SK-N-SH (cell line): ENCODE data around the gene ARHGAP10. TPM values are rescaled to one million over a fixed set of nuclear protein-coding genes. Genes with fewer than 3 reads are reported as not detected.

ENCODE experiments used
- CTCF ChIA-PET: fragments of 300-600, 350-600 bp; formaldehyde crosslinking; extraction: SDS; loops from one replicate; lab custom pipeline; 2021; lab: Yijun Ruan, JAX
- POLR2A ChIA-PET: fragments of 350-600 bp; sonication (Branson Sonifier 250); formaldehyde crosslinking; extraction: SDS; loops from one replicate; lab custom pipeline; 2020; ENCODE audit warnings: antibody characterized with exemption, inconsistent platforms; lab: Yijun Ruan, JAX
- DNase-seq: peaks from one replicate; pipeline ENCODE4 v3.0.0; 2012
- H2AFZ ChIP-seq: fragments of 200-600 bp; sonication (generic); 2 replicates; pipeline ENCODE4 v1.8.1; 2016; ENCODE audit warnings: antibody characterized with exemption, mild to moderate bottlenecking, low read depth
- H3F3A ChIP-seq: fragments of 200-600 bp; sonication (generic); replicated peaks from 2 replicates; pipeline ENCODE3; 2016; ENCODE audit warnings: antibody characterized with exemption, mild to moderate bottlenecking; ENCODE audit not compliant: insufficient read depth
- H3K27ac ChIP-seq, 2 experiments: fragments of 200-500 bp in 1 of 2; fragments of 200-600 bp in 1 of 2; sonication (Bioruptor generic) in 1 of 2; sonication (generic), shearing (Covaris generic) in 1 of 2; 2 replicates each; pipeline versions ENCODE4 v1.5.1 to v1.6.1; 2014 to 2016; ENCODE audit warnings: low read depth in 2 of 2, inconsistent platforms in 1 of 2, low read length in 1 of 2, mild to moderate bottlenecking in 1 of 2, mixed read lengths in 1 of 2
- H3K27me3 ChIP-seq: fragments of 200-600 bp; sonication (generic), shearing (Covaris generic); 2 replicates; pipeline ENCODE4 v1.6.1; 2016; ENCODE audit warnings: mixed run types; ENCODE audit not compliant: insufficient read depth
- H3K36me3 ChIP-seq, 2 experiments: fragments of 200-500 bp in 1 of 2; fragments of 200-600 bp in 1 of 2; sonication (Bioruptor generic) in 1 of 2; sonication (generic) in 1 of 2; replicated peaks in 1 of 2; 2 replicates each; pipeline versions ENCODE3 to v1.5.1; 2014 to 2016; ENCODE audit warnings: low read length in 1 of 2, mild to moderate bottlenecking in 1 of 2; ENCODE audit not compliant: insufficient read depth in 2 of 2, control insufficient read depth in 1 of 2
- H3K4me1 ChIP-seq, 2 experiments: fragments of 200-500 bp in 1 of 2; fragments of 200-600 bp in 1 of 2; sonication (Bioruptor generic) in 1 of 2; sonication (generic), shearing (Covaris generic) in 1 of 2; 2 replicates each; pipeline versions ENCODE4 v1.5.1 to v1.6.1; 2014 to 2016; ENCODE audit warnings: low read depth in 1 of 2, low read length in 1 of 2, mixed run types in 1 of 2; ENCODE audit not compliant: insufficient read depth in 2 of 2, control insufficient read depth in 1 of 2
- H3K4me2 ChIP-seq: fragments of 200-600 bp; sonication (generic), shearing (Covaris generic); 2 replicates; pipeline ENCODE4 v1.6.1; 2017; ENCODE audit warnings: mixed run types
- H3K4me3 ChIP-seq, 2 experiments: fragments of 200-500 bp in 1 of 2; fragments of 200-600 bp in 1 of 2; sonication (Bioruptor generic) in 1 of 2; sonication (generic), shearing (Covaris generic) in 1 of 2; 2 replicates each; pipeline versions ENCODE4 v1.5.1 to v1.8.1; 2014 to 2016; ENCODE audit warnings: low read depth in 2 of 2, inconsistent platforms in 1 of 2, low read length in 1 of 2, mild to moderate bottlenecking in 1 of 2, mixed read lengths in 1 of 2, moderate library complexity in 1 of 2
- H3K79me2 ChIP-seq: fragments of 200-600 bp; sonication (generic); 2 replicates; pipeline ENCODE4 v1.8.1; 2017; ENCODE audit warnings: mild to moderate bottlenecking; ENCODE audit not compliant: insufficient read depth
- H3K9ac ChIP-seq: fragments of 200-600 bp; sonication (generic); 2 replicates; pipeline ENCODE4 v1.6.1; 2017; ENCODE audit warnings: mixed run types
- H3K9me2 ChIP-seq: fragments of 200-600 bp; sonication (generic); 2 replicates; pipeline ENCODE4 v1.6.1; 2017; ENCODE audit warnings: mixed run types
- H3K9me3 ChIP-seq: fragments of 200-600 bp; sonication (generic); 2 replicates; pipeline ENCODE4 v1.6.1; 2017; ENCODE audit warnings: mixed run types, mild to moderate bottlenecking, moderate library complexity
- H4K20me1 ChIP-seq: fragments of 200-600 bp; sonication (generic); 2 replicates; pipeline ENCODE4 v1.6.1; 2017; ENCODE audit warnings: mild to moderate bottlenecking, mixed run types; ENCODE audit not compliant: insufficient read depth
- CHD2 ChIP-seq: fragments of 150-350 bp; IDR thresholded peaks from 2 replicates; pipeline ENCODE4 v1.6.1; 2018; ENCODE audit warnings: low read length; ENCODE audit not compliant: partially characterized antibody
- FOXJ3 ChIP-seq: sonication (generic); formaldehyde crosslinking; IDR thresholded peaks from 2 replicates; pipeline ENCODE4 v1.5.1; 2020; ENCODE audit warnings: mild to moderate bottlenecking, missing genetic modification reagents
- FOXM1 ChIP-seq: IDR thresholded peaks from 2 replicates; pipeline ENCODE4 v1.4.0; 2012; ENCODE audit warnings: low read depth, mild to moderate bottlenecking
- GABPA ChIP-seq: IDR thresholded peaks from 2 replicates; pipeline ENCODE4 v1.4.0; 2012; ENCODE audit warnings: low read depth, mild to moderate bottlenecking
- GATA2 ChIP-seq: sonication (generic); formaldehyde crosslinking; IDR thresholded peaks from 2 replicates; pipeline ENCODE4 v1.5.0; 2020; ENCODE audit warnings: mild to moderate bottlenecking, missing genetic modification reagents
- JUND ChIP-seq: IDR thresholded peaks from 2 replicates; pipeline ENCODE4 v1.4.0; 2012
- RAD21 ChIP-seq: IDR thresholded peaks from 2 replicates; pipeline ENCODE4 v1.6.1; 2012; ENCODE audit warnings: mild to moderate bottlenecking, low read length
- RCOR1 ChIP-seq: fragments of 150-350 bp; IDR thresholded peaks from 2 replicates; pipeline ENCODE4 v1.6.1; 2017; ENCODE audit warnings: antibody characterized with exemption, low read length
- SIN3A ChIP-seq: IDR thresholded peaks from 2 replicates; pipeline ENCODE4 v1.6.1; 2012; ENCODE audit warnings: low read depth, mild to moderate bottlenecking, low read length, moderate library complexity, borderline replicate concordance
- TCF12 ChIP-seq: IDR thresholded peaks from 2 replicates; pipeline ENCODE4 v1.4.0; 2012
- TEAD4 ChIP-seq: IDR thresholded peaks from 2 replicates; pipeline ENCODE4 v1.4.0; 2012; ENCODE audit warnings: mild to moderate bottlenecking, borderline replicate concordance; ENCODE audit not compliant: insufficient read depth
- WGBS: methylation state at CpG from one replicate; pipeline ENCODE4 v1.1.6; 2017; ENCODE audit warnings: low lambda C conversion rate; 5-methylcytosine and 5-hydroxymethylcytosine counted together
- polyA plus RNA-seq, 3 experiments: library from polyadenylated mRNA; depleted of rRNA; stranded (reverse); fragments of >200 nt; gene quantifications; 2 replicates each; pipeline ENCODE4 v1.2.3, GENCODE V29; 2012
- TF ChIP-seq, protein P1 (sequence below): IDR thresholded peaks from 2 replicates; pipeline ENCODE4 v1.4.0; 2012; ENCODE audit warnings: low read depth
- TF ChIP-seq, protein P2 (sequence below): IDR thresholded peaks from 2 replicates; pipeline ENCODE4 v1.6.1; 2012; ENCODE audit warnings: mild to moderate bottlenecking, low read depth, low read length, moderate library complexity
- TF ChIP-seq, protein P3 (sequence below): IDR thresholded peaks from 2 replicates; pipeline ENCODE4; 2012
- TF ChIP-seq, protein P4 (sequence below): fragments of 150-350 bp; IDR thresholded peaks from 2 replicates; pipeline ENCODE4 v1.6.1; 2017; ENCODE audit warnings: antibody characterized with exemption, low read length, low read depth, borderline replicate concordance
- TF ChIP-seq, protein P5 (sequence below): IDR thresholded peaks from 2 replicates; pipeline ENCODE4 v1.4.0; 2012; ENCODE audit warnings: low read depth, borderline replicate concordance

The ARHGAP10 gene
- polyA plus RNA-seq, 1 of the 3 experiments (the other 2 are of a cell fraction) = 15.1 TPM

DNA sequence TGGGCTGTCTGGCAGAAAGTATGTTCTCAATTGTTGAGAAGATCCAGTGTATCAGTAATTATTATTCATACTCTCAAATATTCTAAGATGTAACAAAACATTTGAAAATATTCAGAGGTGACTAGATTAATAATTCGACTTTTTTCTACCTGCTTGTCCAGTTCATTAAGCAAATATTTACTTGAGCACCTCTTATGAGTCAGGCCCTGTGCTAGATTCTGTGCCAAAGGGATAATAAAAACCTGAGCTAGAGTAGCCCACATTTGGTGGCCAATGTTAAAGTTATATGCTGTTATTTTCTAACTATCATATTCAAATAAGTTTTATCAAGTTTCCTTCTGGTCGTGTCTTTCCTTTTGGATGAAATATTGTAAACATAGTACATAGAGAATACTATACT is 58.5 kb downstream of the ARHGAP10 start:
- CTCF ChIA-PET = interaction anchor here (4.2 kb wide), 1 partner anchor 75 kb away, joined by 32 read pairs; no protein-coding TSS in a partner anchor
- no peak overlapping the region for H3K4me3 ChIP-seq
- peaks cover 91% of the 10 kb centered on the region for H3K79me2 ChIP-seq
- H3K4me2 ChIP-seq = no peak overlapping the region
- no peaks in the 10 kb centered on the region for H3K36me3 ChIP-seq
- 87% methylated on average over 2 of the region's 2 CpGs for WGBS
- DNase-seq = no peak
- no peak overlapping the region for H2AFZ ChIP-seq
- POLR2A ChIA-PET = no interaction called here
- no peaks in the 10 kb centered on the region for H3F3A ChIP-seq
- peaks cover 5% of the 10 kb centered on the region; the same call in 1 of the 2 replicates for H4K20me1 ChIP-seq
- TF ChIP-seq FOXM1 (no peak), TEAD4 (no peak), JUND (no peak)
- TF ChIP-seq, protein P1, sequence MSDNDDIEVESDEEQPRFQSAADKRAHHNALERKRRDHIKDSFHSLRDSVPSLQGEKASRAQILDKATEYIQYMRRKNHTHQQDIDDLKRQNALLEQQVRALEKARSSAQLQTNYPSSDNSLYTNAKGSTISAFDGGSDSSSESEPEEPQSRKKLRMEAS = no peak
- TF ChIP-seq, protein P2, sequence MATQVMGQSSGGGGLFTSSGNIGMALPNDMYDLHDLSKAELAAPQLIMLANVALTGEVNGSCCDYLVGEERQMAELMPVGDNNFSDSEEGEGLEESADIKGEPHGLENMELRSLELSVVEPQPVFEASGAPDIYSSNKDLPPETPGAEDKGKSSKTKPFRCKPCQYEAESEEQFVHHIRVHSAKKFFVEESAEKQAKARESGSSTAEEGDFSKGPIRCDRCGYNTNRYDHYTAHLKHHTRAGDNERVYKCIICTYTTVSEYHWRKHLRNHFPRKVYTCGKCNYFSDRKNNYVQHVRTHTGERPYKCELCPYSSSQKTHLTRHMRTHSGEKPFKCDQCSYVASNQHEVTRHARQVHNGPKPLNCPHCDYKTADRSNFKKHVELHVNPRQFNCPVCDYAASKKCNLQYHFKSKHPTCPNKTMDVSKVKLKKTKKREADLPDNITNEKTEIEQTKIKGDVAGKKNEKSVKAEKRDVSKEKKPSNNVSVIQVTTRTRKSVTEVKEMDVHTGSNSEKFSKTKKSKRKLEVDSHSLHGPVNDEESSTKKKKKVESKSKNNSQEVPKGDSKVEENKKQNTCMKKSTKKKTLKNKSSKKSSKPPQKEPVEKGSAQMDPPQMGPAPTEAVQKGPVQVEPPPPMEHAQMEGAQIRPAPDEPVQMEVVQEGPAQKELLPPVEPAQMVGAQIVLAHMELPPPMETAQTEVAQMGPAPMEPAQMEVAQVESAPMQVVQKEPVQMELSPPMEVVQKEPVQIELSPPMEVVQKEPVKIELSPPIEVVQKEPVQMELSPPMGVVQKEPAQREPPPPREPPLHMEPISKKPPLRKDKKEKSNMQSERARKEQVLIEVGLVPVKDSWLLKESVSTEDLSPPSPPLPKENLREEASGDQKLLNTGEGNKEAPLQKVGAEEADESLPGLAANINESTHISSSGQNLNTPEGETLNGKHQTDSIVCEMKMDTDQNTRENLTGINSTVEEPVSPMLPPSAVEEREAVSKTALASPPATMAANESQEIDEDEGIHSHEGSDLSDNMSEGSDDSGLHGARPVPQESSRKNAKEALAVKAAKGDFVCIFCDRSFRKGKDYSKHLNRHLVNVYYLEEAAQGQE = no peak
- H3K27me3 ChIP-seq = no peaks in the 10 kb centered on the region
- H3K9me2 ChIP-seq = no peaks in the 10 kb centered on the region
- H3K27ac ChIP-seq = peak overlapping the region in 1 of 2 experiments; percentile 84; a peak in 2 of 4 replicates
- no peaks in the 10 kb centered on the region for H3K9me3 ChIP-seq
- no peak overlapping the region for H3K9ac ChIP-seq
- H3K4me1 ChIP-seq = peaks cover 19 to 44% of the 10 kb centered on the region in 2 experiments

DNA sequence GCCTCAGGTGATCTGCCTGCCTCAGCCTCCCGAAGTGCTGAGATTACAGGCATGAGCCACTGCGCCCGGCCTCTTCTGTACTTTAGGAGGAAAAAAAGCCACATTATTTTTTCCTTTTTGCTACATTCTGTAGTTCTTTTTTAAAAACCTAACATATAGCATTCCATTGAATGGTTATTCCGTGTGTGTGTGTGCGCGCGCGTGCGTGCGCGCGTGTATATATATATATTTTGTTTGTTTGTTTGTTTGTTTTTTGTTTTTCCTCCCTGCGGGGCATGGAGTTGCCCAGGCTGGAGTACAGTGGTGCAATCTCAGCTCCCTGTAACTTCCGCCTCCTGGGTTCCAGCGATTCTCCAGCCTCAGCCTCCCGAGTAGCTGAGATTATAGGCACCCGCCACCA is 59.5 kb downstream of the ARHGAP10 start:
- DNase-seq = no peak
- Histone ChIP-seq H3K4me1 (peaks cover 10 to 34% of the 10 kb centered on the region in 2 experiments; a peak in 3 of 4 replicates), H3K9me3 (no peaks in the 10 kb centered on the region), H3K27ac (no peak overlapping the region), H4K20me1 (peaks cover under 1% of the 10 kb centered on the region; the same call in 1 of the 2 replicates), H3K4me3 (no peak overlapping the region), H3K9ac (no peak overlapping the region), H3F3A (no peaks in the 10 kb centered on the region), H3K4me2 (no peak overlapping the region), H3K79me2 (peaks cover 84% of the 10 kb centered on the region), H3K36me3 (no peaks in the 10 kb centered on the region), H3K9me2 (no peaks in the 10 kb centered on the region), H2AFZ (no peak overlapping the region)
- POLR2A ChIA-PET = no interaction called here
- 97% methylated on average over 17 of the region's 17 CpGs for WGBS
- CTCF ChIA-PET = interaction anchor here (1.1 kb wide), 1 partner anchor 71 kb away, joined by 4 read pairs; no protein-coding TSS in a partner anchor
- no peak for TF ChIP-seq GATA2 (CRISPR knock-in tag)
- TF ChIP-seq RCOR1 = no peak
- TF ChIP-seq TCF12 = no peak
- no peak for TF ChIP-seq SIN3A
- TF ChIP-seq, protein P3, sequence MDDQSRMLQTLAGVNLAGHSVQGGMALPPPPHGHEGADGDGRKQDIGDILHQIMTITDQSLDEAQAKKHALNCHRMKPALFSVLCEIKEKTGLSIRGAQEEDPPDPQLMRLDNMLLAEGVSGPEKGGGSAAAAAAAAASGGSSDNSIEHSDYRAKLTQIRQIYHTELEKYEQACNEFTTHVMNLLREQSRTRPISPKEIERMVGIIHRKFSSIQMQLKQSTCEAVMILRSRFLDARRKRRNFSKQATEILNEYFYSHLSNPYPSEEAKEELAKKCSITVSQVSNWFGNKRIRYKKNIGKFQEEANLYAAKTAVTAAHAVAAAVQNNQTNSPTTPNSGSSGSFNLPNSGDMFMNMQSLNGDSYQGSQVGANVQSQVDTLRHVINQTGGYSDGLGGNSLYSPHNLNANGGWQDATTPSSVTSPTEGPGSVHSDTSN = no peak
- TF ChIP-seq FOXJ3 (CRISPR knock-in tag) = no peak
- TF ChIP-seq, protein P4, sequence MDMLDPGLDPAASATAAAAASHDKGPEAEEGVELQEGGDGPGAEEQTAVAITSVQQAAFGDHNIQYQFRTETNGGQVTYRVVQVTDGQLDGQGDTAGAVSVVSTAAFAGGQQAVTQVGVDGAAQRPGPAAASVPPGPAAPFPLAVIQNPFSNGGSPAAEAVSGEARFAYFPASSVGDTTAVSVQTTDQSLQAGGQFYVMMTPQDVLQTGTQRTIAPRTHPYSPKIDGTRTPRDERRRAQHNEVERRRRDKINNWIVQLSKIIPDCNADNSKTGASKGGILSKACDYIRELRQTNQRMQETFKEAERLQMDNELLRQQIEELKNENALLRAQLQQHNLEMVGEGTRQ = no peak
- TF ChIP-seq FOXM1 = no peak
- TF ChIP-seq, protein P1 = no peak
- TF ChIP-seq, protein P2 = no peak
- TF ChIP-seq, protein P5, sequence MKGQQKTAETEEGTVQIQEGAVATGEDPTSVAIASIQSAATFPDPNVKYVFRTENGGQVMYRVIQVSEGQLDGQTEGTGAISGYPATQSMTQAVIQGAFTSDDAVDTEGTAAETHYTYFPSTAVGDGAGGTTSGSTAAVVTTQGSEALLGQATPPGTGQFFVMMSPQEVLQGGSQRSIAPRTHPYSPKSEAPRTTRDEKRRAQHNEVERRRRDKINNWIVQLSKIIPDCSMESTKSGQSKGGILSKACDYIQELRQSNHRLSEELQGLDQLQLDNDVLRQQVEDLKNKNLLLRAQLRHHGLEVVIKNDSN = no peak
- no peak for TF ChIP-seq RAD21
- no peak for TF ChIP-seq CHD2
- TF ChIP-seq GABPA = no peak
- TF ChIP-seq, all 33 proteins: peak for 0
- H3K27me3 ChIP-seq = no peaks in the 10 kb centered on the region
